PC-3 (cell line): Measurements from ENCODE around the gene MDK. TPM values are rescaled to one million over a fixed set of nuclear protein-coding genes. Genes with fewer than 3 reads are reported as not detected.

Source experiments
- ATAC-seq: fragments of 200-7000 bp; cut with Tn5 transposase; 2 replicates; pipeline ENCODE4 v1.9.1; 2020; ENCODE audit warnings: mild to moderate bottlenecking, moderate library complexity
- BruUV-seq: library from RNA; stranded (reverse); fragments of 400-500 nt; replicated peaks from 2 replicates; lab custom pipeline; 2021; lab: Mats Ljungman, UMichigan
- CTCF ChIA-PET: fragments of 300-600 bp; sonication (Branson Sonifier 250); formaldehyde crosslinking; loops from one replicate; lab custom pipeline; 2022; ENCODE audit warnings: antibody characterized with exemption; lab: Charles Lee
- POLR2A ChIA-PET: fragments of 300-600 bp; sonication (Branson Sonifier 250); formaldehyde crosslinking; loops from one replicate; lab custom pipeline; 2022; ENCODE audit warnings: antibody characterized with exemption; ENCODE audit not compliant: unreplicated experiment; lab: Charles Lee
- DNase-seq: peaks from one replicate; pipeline ENCODE4 v3.0.0-alpha.2; 2015
- H2AFZ ChIP-seq: fragments of 300-600 bp; sonication (generic); 2 replicates; pipeline ENCODE4 v1.6.0; 2016; ENCODE audit warnings: antibody characterized with exemption, low read length
- H3F3A ChIP-seq: fragments of 300-600 bp; sonication (generic); one replicate; pipeline ENCODE4 v1.6.0; 2017; ENCODE audit warnings: antibody characterized with exemption, low read length, control low read depth, mild to moderate bottlenecking; ENCODE audit not compliant: unreplicated experiment
- H3K27ac ChIP-seq: fragments of 300-600 bp; sonication (generic); 2 replicates; pipeline ENCODE4 v1.5.1; 2016; ENCODE audit warnings: mild to moderate bottlenecking, low read length
- H3K27me3 ChIP-seq: fragments of 300-600 bp; sonication (generic); 2 replicates; pipeline ENCODE4 v1.6.1; 2016; ENCODE audit warnings: low read length, mixed read lengths
- H3K36me3 ChIP-seq: fragments of 300-600 bp; sonication (generic); 2 replicates; pipeline ENCODE4 v1.6.1; 2016; ENCODE audit warnings: low read depth, mixed run types, low read length, mixed read lengths
- H3K4me1 ChIP-seq: fragments of 300-600 bp; sonication (generic); 2 replicates; pipeline ENCODE4 v1.5.1; 2016; ENCODE audit warnings: low read length; ENCODE audit not compliant: insufficient read depth
- H3K4me2 ChIP-seq: fragments of 300-600 bp; sonication (generic); 2 replicates; pipeline ENCODE4 v1.6.0; 2016; ENCODE audit warnings: low read length
- H3K4me3 ChIP-seq: fragments of 300-600 bp; sonication (generic); 2 replicates; pipeline ENCODE4 v1.5.1; 2016; ENCODE audit warnings: mild to moderate bottlenecking, low read length, mixed read lengths
- H3K79me2 ChIP-seq: fragments of 300-600 bp; sonication (generic); 2 replicates; pipeline ENCODE4 v1.6.1; 2017; ENCODE audit warnings: low read length, mixed read lengths
- H3K9ac ChIP-seq: fragments of 300-600 bp; sonication (generic); 2 replicates; pipeline ENCODE4 v1.6.0; 2016; ENCODE audit warnings: mild to moderate bottlenecking, low read length
- H3K9me2 ChIP-seq: fragments of 300-600 bp; sonication (generic); replicated peaks from 2 replicates; pipeline ENCODE4 v1.6.1; 2016; ENCODE audit warnings: mixed run types, low read length, mixed read lengths
- H3K9me3 ChIP-seq: fragments of 300-600 bp; sonication (generic); 2 replicates; pipeline ENCODE4 v1.6.1; 2016; ENCODE audit warnings: low read length, mixed read lengths
- H4K20me1 ChIP-seq: fragments of 300-600 bp; sonication (generic); 2 replicates; pipeline ENCODE4 v1.6.1; 2016; ENCODE audit warnings: low read length, mixed read lengths
- CTCF ChIP-seq: fragments of 300-600 bp; sonication (generic); conservative IDR thresholded peaks from 2 replicates; pipeline ENCODE4 v1.5.1; 2017; ENCODE audit warnings: antibody characterized with exemption, low read depth, mild to moderate bottlenecking, low read length
- EZH2 ChIP-seq: fragments of 300-600 bp; sonication (generic); IDR thresholded peaks from one replicate; pipeline ENCODE4 v1.6.1; 2017; ENCODE audit warnings: antibody characterized with exemption, mild to moderate bottlenecking, low read length; ENCODE audit not compliant: unreplicated experiment
- EZH2phosphoT487 ChIP-seq: fragments of 300-600 bp; sonication (generic); IDR thresholded peaks from 2 replicates; pipeline ENCODE4 v1.6.1; 2018; ENCODE audit warnings: mild to moderate bottlenecking, antibody characterized with exemption, low read length, borderline replicate concordance
- intact Hi-C: fragments of 100-400 bp; cut with micrococcal nuclease; formaldehyde crosslinking; loops from 2 replicates; pipeline ENCODE4 v1.9.0; 2023
- total RNA-seq: library from RNA; depleted of rRNA; stranded (reverse); fragments of >200 nt; gene quantifications from 2 replicates; pipeline ENCODE4 v1.2.3, GENCODE V29; 2014

Gene MDK
- total RNA-seq, 1 experiment from 2014 or later: 184 TPM

GRCh38 chr11:46366260-46366659 is 15.2 kb upstream of the MDK start:
- H4K20me1 ChIP-seq: no peaks in the 10 kb centered on the region
- H3K79me2 ChIP-seq: peaks cover 12% of the 10 kb centered on the region
- no peak overlapping the region for H3K4me2 ChIP-seq
- peaks cover 26% of the 10 kb centered on the region for H3K4me1 ChIP-seq
- no peak overlapping the region for H3K4me3 ChIP-seq
- ChIA-PET POLR2A (no interaction called here), CTCF (no interaction called here)
- no peak overlapping the region for H2AFZ ChIP-seq
- BruUV-seq: no TSS peak
- no peaks in the 10 kb centered on the region for H3K9me3 ChIP-seq
- TF ChIP-seq EZH2 (no peak), EZH2phosphoT487 (no peak), CTCF (no peak)
- no peaks in the 10 kb centered on the region for H3K9me2 ChIP-seq
- intact Hi-C loops: loop anchor here (5.0 kb wide), 1 partner anchor 119 kb away; no protein-coding TSS in a partner anchor
- no peaks in the 10 kb centered on the region for H3F3A ChIP-seq
- H3K27ac ChIP-seq: no peak overlapping the region
- H3K36me3 ChIP-seq: peaks cover 5% of the 10 kb centered on the region; the same call in 1 of the 2 replicates
- DNase-seq: no peak
- no peaks in the 10 kb centered on the region for H3K27me3 ChIP-seq
- H3K9ac ChIP-seq: no peak overlapping the region
- no peak for ATAC-seq

- no peak for DNase-seq
- no peaks in the 10 kb centered on the region for H3K9me3 ChIP-seq
- H3K4me2 ChIP-seq: no peak overlapping the region
- peaks cover 12% of the 10 kb centered on the region for H3K79me2 ChIP-seq
- no peaks in the 10 kb centered on the region for H3K27me3 ChIP-seq
- no peak overlapping the region for H3K27ac ChIP-seq
- POLR2A ChIA-PET: no interaction called here
- no peak overlapping the region for H3K9ac ChIP-seq
- intact Hi-C loops: loop anchor here (5.0 kb wide), 1 partner anchor 119 kb away; no protein-coding TSS in a partner anchor
- no peak for TF ChIP-seq EZH2phosphoT487
- TF ChIP-seq EZH2: no peak
- no peak for TF ChIP-seq CTCF
- no peak overlapping the region for H2AFZ ChIP-seq
- H3K4me3 ChIP-seq: no peak overlapping the region
- no peaks in the 10 kb centered on the region for H3F3A ChIP-seq
- CTCF ChIA-PET: no interaction called here
- no peaks in the 10 kb centered on the region for H4K20me1 ChIP-seq
- ATAC-seq: no peak
- H3K36me3 ChIP-seq: peaks cover 5% of the 10 kb centered on the region; the same call in 1 of the 2 replicates
- no TSS peak for BruUV-seq
- peaks cover 26% of the 10 kb centered on the region for H3K4me1 ChIP-seq
- no peaks in the 10 kb centered on the region for H3K9me2 ChIP-seq
These were observed 14.8 kb upstream of the MDK start for GRCh38 chr11:46366661-46367161.

GRCh38 chr11:46367244-46367915 is 14.1 kb upstream of the MDK start:
- Histone ChIP-seq H3K79me2 (peaks cover 12% of the 10 kb centered on the region), H3K4me2 (no peak overlapping the region), H3K9me3 (no peaks in the 10 kb centered on the region), H3K27me3 (no peaks in the 10 kb centered on the region), H3K27ac (no peak overlapping the region), H3K36me3 (peaks cover 5% of the 10 kb centered on the region; the same call in 1 of the 2 replicates), H3K4me3 (no peak overlapping the region), H4K20me1 (no peaks in the 10 kb centered on the region), H3K4me1 (peaks cover 22% of the 10 kb centered on the region), H3F3A (no peaks in the 10 kb centered on the region), H3K9ac (no peak overlapping the region), H3K9me2 (no peaks in the 10 kb centered on the region), H2AFZ (no peak overlapping the region)
- TF ChIP-seq CTCF: peak; percentile 62
- no peak for TF ChIP-seq EZH2phosphoT487
- TF ChIP-seq EZH2: no peak
- ATAC-seq (no peak), DNase-seq (peak; percentile 39)
- intact Hi-C loops: loop anchor here (5.0 kb wide), 1 partner anchor 120 kb away; no protein-coding TSS in a partner anchor
- POLR2A ChIA-PET: no interaction called here
- BruUV-seq: no TSS peak
- CTCF ChIA-PET: no interaction called here
